D721Med (cell line): Measurements from ENCODE around the gene LTBP1.

Experiments
- DNase-seq: peaks from one replicate; pipeline ENCODE4 v3.0.0; 2011; ENCODE audit warnings: low spot score; ENCODE audit not compliant: insufficient read length
- FAIRE-seq: peaks from 2 replicates; lab custom pipeline; 2011; peaks lifted over from hg19 to GRCh38; lab: Jason Lieb, UNC
- TF ChIP-seq, protein P1 (sequence below): IDR thresholded peaks from 2 replicates; pipeline ENCODE4 v1.5.1; 2012; ENCODE audit warnings: mild to moderate bottlenecking, control low read depth; ENCODE audit not compliant: insufficient read depth; ENCODE audit errors: missing control alignments

Gene LTBP1

DNA sequence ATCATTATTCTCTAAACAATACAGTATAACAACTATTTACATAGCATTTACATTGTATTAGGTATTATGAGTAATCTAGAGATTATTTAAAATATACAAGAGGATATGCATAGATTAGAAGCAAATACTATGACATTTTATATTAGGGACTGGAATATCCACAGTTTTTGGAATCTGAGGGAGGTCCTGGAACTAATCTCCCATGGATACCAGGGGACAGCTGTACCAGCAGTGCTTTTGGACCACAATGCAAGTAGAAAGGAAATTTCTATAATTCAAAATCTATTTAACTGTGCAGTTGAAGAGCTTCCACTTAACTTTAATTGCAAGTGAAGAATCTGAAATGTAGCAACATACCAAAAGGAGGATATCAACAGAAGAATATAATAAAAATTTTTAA, 120.8 kb downstream of the LTBP1 start:
- TF ChIP-seq, protein P1, sequence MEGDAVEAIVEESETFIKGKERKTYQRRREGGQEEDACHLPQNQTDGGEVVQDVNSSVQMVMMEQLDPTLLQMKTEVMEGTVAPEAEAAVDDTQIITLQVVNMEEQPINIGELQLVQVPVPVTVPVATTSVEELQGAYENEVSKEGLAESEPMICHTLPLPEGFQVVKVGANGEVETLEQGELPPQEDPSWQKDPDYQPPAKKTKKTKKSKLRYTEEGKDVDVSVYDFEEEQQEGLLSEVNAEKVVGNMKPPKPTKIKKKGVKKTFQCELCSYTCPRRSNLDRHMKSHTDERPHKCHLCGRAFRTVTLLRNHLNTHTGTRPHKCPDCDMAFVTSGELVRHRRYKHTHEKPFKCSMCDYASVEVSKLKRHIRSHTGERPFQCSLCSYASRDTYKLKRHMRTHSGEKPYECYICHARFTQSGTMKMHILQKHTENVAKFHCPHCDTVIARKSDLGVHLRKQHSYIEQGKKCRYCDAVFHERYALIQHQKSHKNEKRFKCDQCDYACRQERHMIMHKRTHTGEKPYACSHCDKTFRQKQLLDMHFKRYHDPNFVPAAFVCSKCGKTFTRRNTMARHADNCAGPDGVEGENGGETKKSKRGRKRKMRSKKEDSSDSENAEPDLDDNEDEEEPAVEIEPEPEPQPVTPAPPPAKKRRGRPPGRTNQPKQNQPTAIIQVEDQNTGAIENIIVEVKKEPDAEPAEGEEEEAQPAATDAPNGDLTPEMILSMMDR = no peak
- no peak for FAIRE-seq
- DNase-seq = no peak

- FAIRE-seq (no peak), DNase-seq (no peak)
- TF ChIP-seq, protein P1 = no peak
These were observed 121.5 kb downstream of the LTBP1 start for GRCh38 chr2:33068261-33068660.

DNA sequence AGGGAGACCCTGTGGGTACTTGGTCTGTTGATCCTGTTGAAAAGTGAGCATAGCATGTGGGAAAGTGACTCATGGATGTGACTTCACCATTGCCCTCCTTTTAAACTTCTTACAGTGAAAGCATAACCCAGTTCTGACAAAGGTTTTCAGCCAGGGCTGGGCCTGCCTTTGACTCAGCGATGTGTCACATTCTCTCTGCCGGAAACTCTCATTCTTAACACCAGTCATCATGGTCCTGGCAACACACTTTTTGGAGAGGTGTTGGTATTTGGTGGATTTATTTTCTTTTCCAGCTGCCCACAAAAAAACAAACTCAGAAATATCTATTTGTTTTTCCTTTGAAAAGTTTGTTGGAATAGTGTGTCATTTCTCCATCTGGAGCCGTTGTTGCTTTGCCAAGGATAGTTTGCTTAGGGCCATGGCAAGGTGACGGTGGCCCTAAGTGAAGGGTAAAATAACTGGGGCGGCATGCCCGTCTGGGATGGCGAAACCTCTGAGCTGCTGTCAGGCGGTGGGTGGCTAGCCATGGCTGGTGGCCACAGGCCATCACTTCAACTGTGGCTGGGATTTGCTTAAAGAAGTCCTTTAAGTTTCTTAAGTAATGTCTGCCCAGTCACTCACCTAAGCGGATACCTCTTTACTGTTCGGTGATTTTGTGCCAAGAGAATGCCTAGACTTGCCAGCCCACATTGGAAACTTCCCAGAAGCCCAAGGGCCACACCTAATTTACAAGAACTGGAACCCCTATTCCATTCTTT, 123.3 kb downstream of the LTBP1 start:
- no peak for DNase-seq
- TF ChIP-seq, protein P1 = no peak
- no peak for FAIRE-seq

DNA sequence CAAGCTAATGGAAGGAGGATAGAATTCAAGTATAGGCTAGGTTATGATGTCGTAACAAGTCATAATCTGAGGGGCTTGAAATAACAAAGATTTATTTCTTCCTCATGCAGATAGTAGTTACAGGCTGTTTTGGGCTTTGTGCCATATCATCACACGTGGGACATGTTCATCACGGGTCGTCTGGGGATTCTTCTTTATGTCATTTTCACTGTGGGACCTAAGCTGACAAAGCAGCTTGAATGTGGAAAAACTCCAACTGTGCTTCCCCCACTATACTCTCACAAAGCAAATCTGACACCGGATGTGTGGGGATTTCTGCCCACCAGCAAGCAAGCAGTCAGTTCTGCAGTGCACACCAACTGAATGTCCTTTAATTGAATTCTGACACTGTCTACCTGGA, 124.8 kb downstream of the LTBP1 start:
- no peak for DNase-seq
- TF ChIP-seq, protein P1 = no peak
- no peak for FAIRE-seq

- no peak for FAIRE-seq
- DNase-seq = no peak
- TF ChIP-seq, protein P1 = no peak
These were observed 125.9 kb downstream of the LTBP1 start for GRCh38 chr2:33072614-33073013.

GRCh38 chr2:33073018-33073417, 126.3 kb downstream of the LTBP1 start:
- FAIRE-seq = no peak
- TF ChIP-seq, protein P1 = no peak
- no peak for DNase-seq

- no peak for DNase-seq
- no peak for FAIRE-seq
- TF ChIP-seq, protein P1 = no peak
These were observed 127.4 kb downstream of the LTBP1 start for GRCh38 chr2:33074197-33074596.
